ENCODE data around the gene AADACL2.

DNA sequence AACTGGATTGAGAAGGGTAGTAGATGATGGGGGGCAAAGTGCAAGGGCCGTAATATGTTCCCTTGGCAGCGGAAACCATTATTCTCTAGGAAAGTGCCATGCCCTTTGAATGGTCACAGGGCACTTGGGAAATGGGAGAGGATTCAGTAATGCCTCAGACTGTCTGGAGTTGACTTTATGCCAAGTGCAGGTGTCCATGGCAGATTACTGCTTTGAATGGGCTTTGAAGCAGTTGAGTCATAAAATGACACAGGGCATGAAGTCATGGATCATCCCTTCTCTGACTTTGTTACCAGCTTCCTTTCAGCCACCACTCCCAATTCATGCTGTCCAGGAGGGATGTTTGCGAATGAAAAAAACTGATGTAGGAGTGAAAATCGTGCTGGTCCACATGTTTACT is 20.1 kb downstream of the AADACL2 start:
- no peak for TF ChIP-seq EZH2 (IDR thresholded peaks at IDR 0.05; ENCODE audit: borderline replicate concordance, low read length)
- TF ChIP-seq, protein P1, sequence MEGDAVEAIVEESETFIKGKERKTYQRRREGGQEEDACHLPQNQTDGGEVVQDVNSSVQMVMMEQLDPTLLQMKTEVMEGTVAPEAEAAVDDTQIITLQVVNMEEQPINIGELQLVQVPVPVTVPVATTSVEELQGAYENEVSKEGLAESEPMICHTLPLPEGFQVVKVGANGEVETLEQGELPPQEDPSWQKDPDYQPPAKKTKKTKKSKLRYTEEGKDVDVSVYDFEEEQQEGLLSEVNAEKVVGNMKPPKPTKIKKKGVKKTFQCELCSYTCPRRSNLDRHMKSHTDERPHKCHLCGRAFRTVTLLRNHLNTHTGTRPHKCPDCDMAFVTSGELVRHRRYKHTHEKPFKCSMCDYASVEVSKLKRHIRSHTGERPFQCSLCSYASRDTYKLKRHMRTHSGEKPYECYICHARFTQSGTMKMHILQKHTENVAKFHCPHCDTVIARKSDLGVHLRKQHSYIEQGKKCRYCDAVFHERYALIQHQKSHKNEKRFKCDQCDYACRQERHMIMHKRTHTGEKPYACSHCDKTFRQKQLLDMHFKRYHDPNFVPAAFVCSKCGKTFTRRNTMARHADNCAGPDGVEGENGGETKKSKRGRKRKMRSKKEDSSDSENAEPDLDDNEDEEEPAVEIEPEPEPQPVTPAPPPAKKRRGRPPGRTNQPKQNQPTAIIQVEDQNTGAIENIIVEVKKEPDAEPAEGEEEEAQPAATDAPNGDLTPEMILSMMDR (conservative IDR thresholded peaks at IDR 0.05 in 1 of 2, IDR thresholded peaks at IDR 0.05 in 1 of 2; ENCODE audit: extremely low read depth in 1 of 2, insufficient read depth in 1 of 2, low read depth in 1 of 2, low read length in 2 of 2): no peak
